NCI-H1417 treated with DMSO at 0.1 percent for 48 hours (cell line): ENCODE results near the gene WNT2B.

Experiments
- DNase-seq: peaks from one replicate; lab custom pipeline; 2025; lab: John Stamatoyannopoulos, UW

WNT2B gene

GRCh38 chr1:112504661-112505399 is 3.9 kb upstream of the WNT2B start:
- DNase-seq, result no peak

- DNase-seq, result no peak
Measured at GRCh38 chr1:112505400-112505785, 3.4 kb upstream of the WNT2B start.

GRCh38 chr1:112505878-112506277 is 2.9 kb upstream of the WNT2B start:
- DNase-seq, result no peak

GRCh38 chr1:112506306-112506705 is 2.5 kb upstream of the WNT2B start:
- no peak for DNase-seq

GRCh38 chr1:112506731-112507130 is 2.0 kb upstream of the WNT2B start:
- no peak for DNase-seq

GRCh38 chr1:112507336-112507735 is 1.4 kb upstream of the WNT2B start:
- DNase-seq, result no peak

GRCh38 chr1:112507921-112508277 is 866 bp upstream of the WNT2B start:
- DNase-seq, result no peak

- no peak for DNase-seq
Measured at GRCh38 chr1:112509005-112509659, 367 bp downstream of the WNT2B start.

- DNase-seq, result no peak
Measured at GRCh38 chr1:112509660-112510178, 954 bp downstream of the WNT2B start.

- DNase-seq, result no peak
Measured at GRCh38 chr1:112510340-112510739, 1.6 kb downstream of the WNT2B start.

GRCh38 chr1:112511897-112512296 is 3.1 kb downstream of the WNT2B start:
- no peak for DNase-seq

GRCh38 chr1:112513112-112513870 is 4.5 kb downstream of the WNT2B start:
- no peak for DNase-seq

GRCh38 chr1:112514901-112515300 is 6.1 kb downstream of the WNT2B start:
- no peak for DNase-seq

- no peak for DNase-seq
Measured at GRCh38 chr1:112515311-112516009, 6.7 kb downstream of the WNT2B start.

GRCh38 chr1:112516141-112516540 is 7.4 kb downstream of the WNT2B start:
- no peak for DNase-seq

GRCh38 chr1:112517231-112517630 is 8.5 kb downstream of the WNT2B start:
- no peak for DNase-seq

GRCh38 chr1:112517646-112518045 is 8.9 kb downstream of the WNT2B start:
- no peak for DNase-seq

GRCh38 chr1:112518186-112518585 is 9.4 kb downstream of the WNT2B start:
- DNase-seq, result no peak

- no peak for DNase-seq
Measured at GRCh38 chr1:112520166-112520565, 11.4 kb downstream of the WNT2B start.

- no peak for DNase-seq
Measured at GRCh38 chr1:112522621-112523020, 13.9 kb downstream of the WNT2B start.

- DNase-seq, result no peak
Measured at GRCh38 chr1:112524251-112524650, 15.5 kb downstream of the WNT2B start.

- no peak for DNase-seq
Measured at GRCh38 chr1:112524986-112525385, 16.2 kb downstream of the WNT2B start.
